Gastroesophageal sphincter (tissue), 3 donors: ENCODE results near the gene ORC3.
"Not testable (repeated sequence)": the region's sequence is repeated elsewhere in the genome, so short reads cannot be mapped to it uniquely, and the experiment has no call there.

Experiments
- CTCF ChIP-seq, 4 experiments: fragments of 200-600 bp in 2 of 4; fragments of 450-650 bp in 2 of 4; sonication (generic) in 1 of 4; IDR thresholded peaks; one replicate each; pipeline ENCODE4 v1.5.1; 2017 to 2019; ENCODE audit warnings: antibody characterized with exemption in 4 of 4, mild to moderate bottlenecking in 2 of 4, moderate library complexity in 2 of 4
- POLR2A ChIP-seq, 2 donors: fragments of 450-650 bp; IDR thresholded peaks; one replicate each; pipeline ENCODE4 v1.6.1; 2017; ENCODE audit warnings: antibody characterized with exemption in 2 of 2, mild to moderate bottlenecking in 2 of 2, moderate library complexity in 1 of 2
- POLR2AphosphoS5 ChIP-seq: sonication (generic); formaldehyde crosslinking; IDR thresholded peaks from one replicate; pipeline ENCODE4 v1.6.1; 2017; ENCODE audit warnings: antibody characterized with exemption

- TF ChIP-seq POLR2AphosphoS5; CTCF (IDR thresholded peaks at IDR 0.05); POLR2A (IDR thresholded peaks at IDR 0.05): not testable (repeated sequence)
Measured at GRCh38 chr6:87696817-87697216, 106.9 kb downstream of the ORC3 start.
